ENCODE data around the gene CASP1.
"Not testable (repeated sequence)": the region's sequence is repeated elsewhere in the genome, so short reads cannot be mapped to it uniquely, and the experiment has no call there.

CASP1 gene

DNA sequence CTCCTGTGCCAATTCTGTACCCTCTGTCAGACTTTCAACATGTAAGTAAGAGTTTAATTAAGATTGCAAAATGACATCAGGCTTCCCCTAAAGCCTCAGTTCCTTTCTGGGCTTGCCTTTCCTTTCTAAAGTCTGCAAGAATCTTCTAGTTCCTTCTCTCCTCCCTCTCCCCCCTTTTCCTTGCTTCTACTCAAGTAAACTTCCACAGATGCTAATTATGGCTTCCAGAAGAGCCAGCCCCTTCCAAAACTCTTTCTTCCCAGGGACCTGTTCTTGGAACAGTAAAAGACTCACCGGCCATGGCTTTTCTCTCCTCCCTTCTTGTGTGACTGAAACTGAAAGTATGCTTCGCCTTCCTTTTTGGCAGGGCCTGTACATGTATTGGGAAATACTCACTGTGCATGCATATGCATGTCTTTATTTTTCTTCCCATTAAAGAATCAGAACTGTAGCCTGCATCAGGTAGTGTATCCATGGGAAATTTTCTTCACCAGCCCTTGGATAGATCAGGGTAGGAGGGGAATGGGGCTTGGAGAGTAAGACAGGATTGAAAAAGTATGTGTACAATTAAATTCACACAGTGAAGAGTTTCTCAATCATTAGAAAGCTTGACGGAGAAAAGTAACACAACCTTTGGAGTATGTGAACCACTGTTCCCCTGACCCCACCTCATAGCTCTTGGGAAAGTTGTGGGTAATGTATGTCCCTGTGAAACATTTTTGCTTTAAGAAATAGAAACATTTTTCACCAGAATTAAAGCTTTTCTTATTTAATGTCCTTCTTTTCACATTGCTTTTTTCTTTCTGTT is at the start of gene CASP1:
Gene CASP1 (minus strand): TSS at position 332 of the 808 bp plus-strand sequence. CDS start 31 bp downstream, at position 301.
- DNase-seq: peak; percentile 38

DNA sequence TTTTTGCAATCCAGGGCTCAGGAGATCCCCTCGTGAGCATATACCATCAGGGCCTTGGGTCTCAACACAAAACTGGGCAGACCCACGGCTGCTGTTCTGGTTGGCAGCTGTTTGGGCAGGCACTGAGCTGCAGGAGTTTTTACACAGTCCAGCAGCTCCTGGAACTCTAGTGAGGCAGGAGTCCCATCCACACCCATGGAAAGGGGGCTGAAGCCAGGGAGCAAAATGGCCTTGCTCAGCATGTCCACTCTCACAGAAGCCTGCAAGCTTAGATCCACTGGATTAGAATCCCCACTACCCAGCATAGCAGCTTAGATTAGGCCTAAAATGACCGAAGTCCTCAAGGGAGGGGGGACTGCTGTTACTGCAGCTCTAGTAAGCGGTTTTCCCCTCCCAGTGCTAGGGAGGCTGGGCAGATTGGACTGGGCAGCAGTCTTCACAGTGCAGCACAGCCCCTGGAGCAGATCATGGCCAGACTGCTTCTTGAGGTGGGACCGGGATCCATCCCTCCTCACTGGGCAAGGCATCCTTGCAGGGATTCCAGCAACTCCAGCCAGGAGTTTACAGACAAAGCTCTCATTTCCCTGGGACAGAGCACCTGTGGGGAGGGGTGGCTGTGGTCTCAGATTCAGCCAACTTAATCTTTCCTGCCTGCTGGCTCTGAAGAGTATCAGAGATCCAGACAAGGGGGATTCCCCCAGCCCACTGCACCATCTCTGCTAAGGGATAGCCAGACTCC is 46.6 kb upstream of the CASP1 start:
- DNase-seq: no peak

DNA sequence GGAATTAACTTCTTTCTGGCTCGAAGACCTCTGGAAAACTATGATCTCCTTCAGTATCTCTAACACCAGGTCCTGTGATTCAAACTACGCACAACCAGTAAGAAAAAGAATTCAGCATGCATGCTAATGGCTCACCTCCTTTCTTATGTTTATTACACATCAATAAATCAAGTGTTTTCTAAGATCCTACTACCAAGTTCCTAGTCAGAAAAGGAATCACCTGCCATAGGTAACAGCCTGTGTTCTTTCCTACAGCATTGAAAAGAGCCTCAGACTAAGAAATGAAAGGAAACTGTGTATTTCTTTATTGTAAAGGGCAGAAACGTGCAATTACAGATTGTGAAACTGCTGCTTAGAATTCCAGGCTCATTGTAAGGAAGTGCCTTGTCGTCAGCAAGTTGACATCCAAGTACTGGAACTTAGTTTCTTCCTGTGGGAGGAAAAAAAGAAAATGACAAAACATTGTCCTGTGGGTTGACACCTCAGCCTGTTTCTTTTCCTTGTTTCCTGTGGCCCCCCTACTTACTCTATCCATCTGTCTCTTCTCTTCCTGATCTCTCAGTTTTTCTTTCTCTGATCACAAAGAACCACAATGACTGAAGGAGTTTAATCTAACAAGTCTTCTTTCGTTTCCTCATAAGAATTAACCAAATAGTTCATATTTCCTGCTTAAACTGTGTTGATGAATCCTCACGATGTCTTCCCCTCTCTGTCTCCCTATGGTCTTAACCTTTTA is 45.4 kb upstream of the CASP1 start:
- not testable (repeated sequence) for DNase-seq

DNA sequence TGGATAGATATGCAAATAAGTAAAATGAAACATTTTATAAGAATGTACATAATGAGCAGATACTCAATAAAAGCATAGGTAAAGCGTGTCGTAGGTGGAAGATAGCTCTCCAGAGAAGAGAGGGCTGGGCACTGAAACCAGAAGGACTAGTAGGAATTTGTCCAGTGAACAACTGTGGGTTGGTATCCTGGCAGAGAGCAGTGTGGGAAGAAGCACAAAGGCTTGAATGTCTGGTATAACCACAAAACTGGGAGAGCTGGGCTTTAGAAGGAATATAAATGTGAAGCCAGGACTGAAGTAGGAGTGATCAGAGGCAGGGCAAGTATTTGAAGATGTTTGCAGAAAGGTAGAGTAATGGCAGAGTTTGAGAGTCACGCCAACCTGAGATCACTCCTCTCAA is 43.3 kb upstream of the CASP1 start:
- DNase-seq: no peak

DNA sequence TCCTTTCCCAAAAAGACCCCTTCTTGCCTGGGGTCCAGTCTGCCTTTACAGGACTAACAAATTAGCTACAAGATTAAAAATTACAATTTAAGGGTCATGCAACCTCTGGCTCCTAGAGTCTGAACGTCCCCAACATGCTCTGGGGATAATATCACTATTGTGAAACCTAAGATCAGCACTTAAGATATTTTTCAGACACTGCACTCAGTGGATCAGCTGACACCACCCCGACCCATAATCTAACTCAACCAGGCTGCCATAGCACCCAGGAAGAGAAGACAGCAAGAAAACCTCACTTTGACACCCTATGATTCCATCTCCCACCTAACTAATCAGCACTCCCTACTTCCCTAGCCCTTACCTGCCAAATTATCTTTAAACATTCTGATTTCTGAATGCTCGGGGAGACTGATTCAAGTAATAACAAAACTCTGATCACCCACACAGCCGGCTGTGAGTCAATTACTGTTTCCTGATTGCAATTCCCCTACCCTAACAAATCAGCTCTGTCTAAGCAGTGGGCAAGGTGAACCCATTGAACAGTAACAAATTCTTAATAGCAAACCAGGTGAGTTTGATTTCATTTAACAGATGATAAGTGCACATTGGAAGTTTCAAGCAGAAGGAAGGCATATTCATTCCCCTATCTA is 42.3 kb upstream of the CASP1 start:
- not testable (repeated sequence) for DNase-seq

DNA sequence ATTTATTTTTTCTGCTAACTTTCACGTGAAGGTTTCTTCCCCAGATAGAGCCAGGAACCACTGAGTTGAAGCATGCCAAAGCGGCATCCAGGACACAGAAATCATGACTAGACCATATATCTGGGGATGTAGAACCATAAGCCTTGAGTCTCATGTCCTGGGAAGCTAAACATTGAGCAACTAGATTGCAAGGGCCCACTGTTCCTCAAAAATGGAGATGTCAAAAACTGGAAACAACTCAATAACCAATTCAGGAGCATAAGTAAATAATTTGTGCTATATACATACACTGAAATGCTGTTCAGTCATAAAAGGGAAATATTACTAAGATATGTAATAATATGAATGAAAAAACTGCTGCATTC is 39.2 kb upstream of the CASP1 start:
- no peak for DNase-seq

DNA sequence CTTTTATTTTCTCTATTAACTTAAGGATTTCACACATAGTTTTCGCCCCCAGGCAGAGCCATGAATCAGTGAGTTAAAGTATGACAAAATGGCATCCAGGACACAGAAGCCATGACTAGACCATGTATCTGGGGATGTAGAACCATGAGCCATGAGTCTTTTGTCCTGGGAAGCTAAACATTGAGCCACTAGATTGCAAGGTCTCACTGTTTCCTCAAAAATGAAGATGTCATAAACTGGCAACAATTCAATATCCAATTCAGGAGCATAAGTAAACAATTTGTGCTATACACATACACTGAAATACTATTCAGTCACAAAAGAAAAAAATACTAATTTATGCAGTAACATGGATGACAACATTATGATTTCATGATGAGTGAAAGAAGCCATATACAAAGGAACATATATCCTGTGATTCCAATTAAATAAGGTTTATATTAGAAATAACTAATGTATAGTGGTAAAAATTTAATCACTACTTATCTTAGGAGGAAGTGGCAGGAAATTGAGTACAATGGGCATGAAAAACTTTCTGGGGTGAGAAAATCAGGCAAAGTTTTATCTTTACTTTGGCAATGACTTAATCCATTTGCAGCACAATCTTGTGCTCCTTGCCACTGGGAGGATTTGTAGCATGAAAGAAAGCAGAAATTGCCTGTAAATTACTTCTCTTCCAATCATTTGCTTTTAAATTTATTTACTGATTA is 38.7 kb upstream of the CASP1 start:
- DNase-seq: no peak

DNA sequence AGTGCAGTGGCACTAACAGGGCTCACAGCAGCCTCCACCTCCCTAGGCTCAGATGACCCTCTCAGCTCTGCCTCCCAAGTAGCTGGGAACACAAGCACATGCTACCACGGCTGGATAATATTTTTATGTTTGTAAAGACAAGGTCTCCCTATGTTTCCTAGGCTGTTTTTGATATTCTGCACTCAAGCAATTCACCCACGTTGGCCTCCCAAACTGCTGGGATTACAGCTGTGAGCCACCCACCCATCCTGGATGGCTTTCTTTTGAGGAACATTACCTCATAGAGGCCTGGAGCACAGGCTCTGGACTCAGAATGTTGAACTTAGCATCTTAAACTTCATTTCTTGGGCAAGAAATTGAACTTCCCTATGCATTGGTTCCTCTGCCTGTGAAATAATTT is 37.1 kb upstream of the CASP1 start:
- not testable (repeated sequence) for DNase-seq

DNA sequence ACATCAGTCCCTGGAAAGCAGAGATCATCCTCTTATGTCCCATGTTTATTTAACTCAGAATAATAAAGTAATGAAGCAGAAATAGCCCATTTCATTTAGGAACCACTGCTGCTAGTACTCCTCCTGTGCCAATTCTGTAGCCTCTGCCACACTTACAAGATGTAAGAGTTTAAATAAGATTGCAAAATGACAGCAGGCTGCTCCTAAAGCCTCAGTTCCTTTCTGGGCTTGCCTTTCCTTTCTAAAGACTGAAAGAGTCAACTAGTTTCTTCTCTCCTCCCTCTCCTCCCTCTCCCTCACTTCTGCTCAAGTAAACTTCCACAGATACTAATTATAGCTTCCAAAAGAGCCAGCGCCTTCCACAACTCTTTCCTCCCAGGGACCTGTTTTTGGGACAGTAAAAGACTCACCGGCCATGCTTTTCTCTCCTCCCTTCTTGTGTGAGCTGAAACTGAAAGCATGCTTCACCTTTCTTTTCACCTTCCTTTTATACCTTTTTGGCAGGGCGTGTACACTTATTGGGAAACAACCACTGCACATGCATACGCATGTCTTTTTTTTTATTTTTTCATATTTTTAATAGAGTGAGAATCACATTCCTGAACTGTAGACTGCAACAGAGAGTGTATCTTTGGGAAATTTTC is 36.3 kb upstream of the CASP1 start:
- no peak for DNase-seq

DNA sequence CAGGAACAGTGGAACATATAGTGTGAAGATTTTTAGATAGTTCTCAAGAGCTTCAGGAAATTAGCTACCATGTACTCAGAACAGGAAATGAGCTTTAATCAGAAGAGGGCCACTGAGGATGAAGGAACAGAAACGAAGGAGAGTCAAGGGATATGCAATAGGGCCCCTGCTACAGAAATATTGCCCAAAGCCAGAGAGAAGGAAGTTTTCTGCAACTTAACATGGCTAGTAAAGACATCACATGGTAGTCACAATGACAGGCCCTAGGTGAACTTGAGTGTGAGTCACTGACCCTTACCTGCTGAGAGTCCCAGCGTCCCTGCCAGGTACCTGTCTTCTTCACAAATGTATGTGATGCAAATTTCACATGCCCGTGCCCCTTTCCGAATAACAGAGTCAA is 35.4 kb upstream of the CASP1 start:
- no peak for DNase-seq

DNA sequence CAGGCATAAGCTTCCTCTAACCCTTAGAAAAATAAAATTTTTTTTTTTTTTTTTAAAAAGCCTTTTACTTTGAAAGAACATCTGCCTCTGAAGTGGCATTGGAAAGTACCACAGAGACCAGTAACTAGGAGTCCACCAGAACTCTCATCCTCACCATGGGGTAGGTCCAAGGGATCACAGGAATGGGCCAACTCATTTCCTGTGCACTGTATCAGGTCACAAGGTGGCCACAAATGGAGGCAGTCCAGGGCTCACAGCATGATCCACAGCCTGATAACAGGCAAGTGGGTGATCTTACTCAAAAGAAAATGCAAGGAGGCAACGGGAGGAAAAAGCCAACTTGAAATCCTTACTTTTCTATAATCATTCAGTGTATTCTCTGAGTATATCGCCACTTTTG is 34.8 kb upstream of the CASP1 start:
- DNase-seq: not testable (repeated sequence)

DNA sequence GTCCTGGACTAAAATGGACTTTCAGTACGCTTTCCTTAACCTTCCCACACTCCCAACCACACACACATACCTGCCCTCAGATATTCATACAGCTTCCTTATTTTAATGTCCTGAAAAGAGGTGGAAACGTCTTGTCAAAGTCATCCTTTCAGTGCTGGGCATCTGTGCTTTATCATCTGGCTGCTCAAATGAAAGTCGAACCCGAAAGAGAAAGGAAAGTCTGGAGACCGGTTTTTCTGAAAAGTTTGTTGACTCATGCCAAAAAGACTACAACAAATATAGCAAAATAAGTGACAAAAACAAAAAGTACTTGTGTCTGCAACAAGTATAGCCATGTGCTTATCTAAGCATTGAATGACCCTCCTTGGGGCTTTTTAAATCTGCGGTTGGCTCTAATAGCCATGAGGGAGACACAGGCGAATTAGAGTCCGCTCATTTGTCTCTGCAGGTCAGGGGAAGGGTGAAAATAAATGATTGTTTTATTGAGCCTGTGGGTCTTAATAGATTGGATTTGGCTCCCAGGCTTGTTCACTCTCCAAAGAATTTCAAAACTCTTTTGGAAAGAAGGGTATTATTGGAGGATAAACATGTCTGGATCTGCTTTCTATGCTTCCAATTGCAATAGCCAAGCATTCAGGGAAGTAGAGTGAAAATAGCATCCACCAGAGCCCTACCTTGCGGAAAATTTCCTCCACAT is 28.4 kb upstream of the CASP1 start:
- not testable (repeated sequence) for DNase-seq

DNA sequence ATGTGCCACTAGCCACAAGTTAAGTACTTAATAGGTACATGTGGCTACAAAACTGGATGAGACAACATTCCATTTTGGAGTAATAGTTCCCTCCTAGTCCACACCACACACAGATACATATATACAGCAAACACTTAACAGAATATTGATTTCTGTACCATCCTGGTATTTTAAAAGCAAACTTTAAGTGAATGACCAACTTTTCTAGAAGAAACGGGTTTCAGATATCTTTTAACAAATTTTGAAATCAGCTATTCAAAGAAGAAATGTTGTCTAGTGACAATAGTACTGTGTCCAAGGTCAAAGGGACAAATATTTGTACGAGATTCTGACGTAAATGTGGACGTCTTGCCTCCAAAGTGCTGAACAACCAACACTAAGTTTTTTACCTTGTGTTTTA is 22.5 kb upstream of the CASP1 start:
- DNase-seq: no peak

DNA sequence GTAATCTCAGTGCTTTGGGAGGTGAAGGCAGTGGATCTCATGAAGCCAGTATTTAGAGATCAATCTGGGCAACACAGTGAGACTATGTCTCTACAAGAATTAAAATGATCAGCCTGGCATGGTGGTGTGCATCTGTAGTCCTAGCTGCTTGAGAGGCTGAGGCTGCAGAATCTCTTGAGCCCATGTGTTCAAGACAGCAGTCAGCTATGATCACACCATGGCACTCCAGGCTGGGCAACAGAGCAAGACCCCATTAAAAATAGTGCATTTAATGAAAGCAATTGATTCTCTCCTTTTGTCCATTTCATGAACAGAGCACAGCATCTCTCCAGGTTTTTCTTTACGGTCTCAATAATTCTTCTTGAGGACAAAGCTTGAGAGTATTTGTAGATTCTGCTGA is 21.5 kb upstream of the CASP1 start:
- no peak for DNase-seq

DNA sequence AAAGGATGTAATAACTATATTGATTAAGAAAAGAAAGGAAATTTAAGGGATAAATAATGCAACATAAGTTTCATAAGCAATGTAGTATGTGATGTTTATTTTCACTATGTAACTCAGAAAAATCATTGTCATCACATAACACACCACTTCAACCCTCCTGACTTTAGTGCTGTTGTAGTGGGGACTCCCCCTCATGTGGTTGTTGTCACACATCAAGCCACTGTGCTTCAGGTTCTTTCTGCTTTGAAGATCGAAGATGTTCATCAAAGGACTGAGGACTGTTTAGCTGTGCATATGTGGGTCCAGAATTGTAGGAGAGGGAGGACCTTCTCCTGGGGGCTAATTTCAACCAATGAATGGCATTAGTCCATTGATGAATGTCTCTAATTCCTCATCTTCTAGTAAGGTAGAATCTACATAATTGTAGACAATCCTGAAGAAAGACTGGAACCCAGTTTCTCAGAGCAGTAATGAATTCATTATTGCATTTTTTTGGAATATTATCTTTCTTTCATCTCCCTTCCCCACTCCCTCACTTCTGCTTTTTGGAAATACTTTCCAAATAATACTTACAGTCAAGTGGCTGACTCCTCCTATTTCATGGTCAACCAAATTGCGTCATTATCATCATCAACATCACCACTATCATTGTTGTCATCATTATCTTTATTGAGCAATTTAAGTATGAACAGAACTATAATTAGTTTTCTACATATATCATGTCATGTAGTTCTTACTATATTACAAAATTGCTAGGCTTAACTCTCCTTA is 20.0 kb upstream of the CASP1 start:
- no peak for DNase-seq

DNA sequence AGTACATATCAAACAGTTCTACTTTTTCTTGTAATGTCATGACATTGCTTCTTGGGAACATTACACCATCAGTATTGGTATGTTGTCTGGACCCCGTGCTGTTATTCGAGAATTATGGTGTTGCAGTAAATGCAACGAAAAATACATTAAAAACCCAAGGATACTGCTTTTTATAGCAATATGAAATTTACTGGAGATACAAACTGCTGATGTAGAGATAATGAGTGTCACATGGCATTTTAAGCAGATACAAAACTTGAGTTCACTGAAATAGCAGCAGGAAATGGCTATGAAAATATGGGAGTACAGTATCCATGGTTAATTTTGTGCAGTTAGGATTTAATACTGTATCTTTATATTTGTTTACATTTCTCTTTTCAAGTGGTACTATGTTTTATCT is 17.5 kb upstream of the CASP1 start:
- DNase-seq: no peak

DNA sequence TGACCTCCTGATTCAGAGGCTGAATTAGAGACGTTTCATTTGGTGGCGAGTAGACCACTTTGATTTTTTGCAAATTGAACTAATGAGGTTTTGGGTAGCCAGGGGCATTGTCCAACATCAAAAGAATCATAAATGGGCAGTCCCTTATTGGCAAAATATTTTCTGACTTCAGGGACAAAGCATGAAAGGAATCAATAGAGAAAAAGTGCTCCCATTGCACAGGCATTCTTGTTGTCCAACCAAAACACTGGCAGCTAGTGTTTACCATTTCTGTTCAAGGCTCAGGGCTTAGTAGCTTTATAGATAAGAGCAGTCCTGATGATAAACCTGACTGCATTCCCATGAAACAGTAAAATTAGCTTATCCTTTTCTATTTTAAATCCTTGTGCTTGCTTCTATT is 16.6 kb upstream of the CASP1 start:
- no peak for DNase-seq

DNA sequence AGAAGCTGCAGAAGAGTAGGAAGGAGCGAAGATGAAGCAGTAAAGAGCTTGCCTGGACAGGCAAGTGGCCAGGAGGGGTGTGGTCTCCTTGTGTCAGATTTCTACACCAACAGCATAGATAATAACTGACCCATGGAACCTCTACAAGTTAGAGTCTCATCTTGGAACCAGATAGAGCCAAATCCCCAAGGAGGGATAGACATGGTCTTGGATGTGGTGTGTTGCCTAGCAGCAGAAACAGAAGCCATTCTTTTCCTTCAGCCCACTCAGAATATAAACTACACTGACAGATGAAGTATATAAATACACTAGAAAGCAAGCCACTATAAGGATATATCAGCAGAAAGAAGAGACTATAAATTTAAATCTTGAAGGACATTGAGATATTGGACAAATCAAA is 14.5 kb upstream of the CASP1 start:
- no peak for DNase-seq

DNA sequence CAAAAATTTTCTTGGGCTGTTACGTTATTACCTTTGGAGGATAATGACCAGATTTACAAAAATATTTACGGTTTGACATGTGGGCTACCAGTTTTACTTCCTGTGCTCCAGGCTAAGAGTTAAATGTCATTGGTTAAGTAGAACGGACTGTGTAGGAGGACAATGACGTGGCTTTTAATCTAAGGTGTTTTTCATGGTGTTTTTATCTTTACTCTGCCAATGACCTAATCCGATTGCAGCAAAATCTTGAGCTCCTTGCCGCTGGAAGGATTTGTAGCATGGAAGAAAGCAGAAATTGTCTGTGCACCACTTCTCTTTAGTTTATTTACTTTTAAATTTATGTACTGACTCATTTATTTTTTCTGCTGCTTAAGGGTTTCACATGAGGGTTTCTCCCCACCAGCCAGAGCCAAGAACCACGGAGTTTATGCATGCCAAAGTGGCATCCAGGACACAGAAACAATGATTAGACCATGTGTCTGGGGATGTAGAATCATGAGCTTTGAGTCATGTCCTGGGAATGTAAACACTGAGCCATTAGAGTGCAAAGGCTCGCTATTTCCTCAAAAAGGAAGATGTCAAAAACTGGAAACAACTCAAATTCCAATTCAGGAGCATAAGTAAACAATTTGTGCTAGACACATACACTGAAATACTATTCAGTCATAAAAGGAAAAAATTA is 12.1 kb upstream of the CASP1 start:
- peak; percentile 92 for DNase-seq
